Measurements from ENCODE around the gene PEDS1.
"Not testable (repeated sequence)": the region's sequence is repeated elsewhere in the genome, so short reads cannot be mapped to it uniquely, and the experiment has no call there.

Gene PEDS1

GRCh38 chr20:50153500-50154377 is at the start of gene PEDS1:
PEDS1 (minus strand) TSS chr20:50153723; CDS start chr20:50153637, 86 bp downstream.
- DNase-seq (ENCODE audit: low spot score): peak; percentile 93

DNA sequence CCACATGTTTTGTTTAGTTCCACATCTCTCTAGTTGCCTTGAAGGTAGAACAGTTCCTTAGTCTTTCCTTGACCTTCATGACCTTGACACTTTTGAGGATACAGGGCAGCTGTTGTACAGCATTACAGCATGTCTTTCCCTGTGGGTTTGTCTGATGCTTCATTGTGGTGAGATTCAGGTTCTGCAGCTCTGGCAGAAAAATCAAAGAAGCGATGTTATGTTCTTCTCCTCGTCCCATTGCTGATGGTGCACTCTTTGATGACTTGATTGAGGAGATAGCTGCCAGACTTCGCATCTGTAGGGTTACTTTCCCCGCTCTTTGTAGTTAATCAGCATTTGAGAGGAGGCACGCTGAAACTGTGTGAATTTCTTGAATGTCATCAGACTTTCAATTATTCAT is 49.2 kb upstream of the PEDS1 start:
- no peak for DNase-seq (ENCODE audit: low spot score)

DNA sequence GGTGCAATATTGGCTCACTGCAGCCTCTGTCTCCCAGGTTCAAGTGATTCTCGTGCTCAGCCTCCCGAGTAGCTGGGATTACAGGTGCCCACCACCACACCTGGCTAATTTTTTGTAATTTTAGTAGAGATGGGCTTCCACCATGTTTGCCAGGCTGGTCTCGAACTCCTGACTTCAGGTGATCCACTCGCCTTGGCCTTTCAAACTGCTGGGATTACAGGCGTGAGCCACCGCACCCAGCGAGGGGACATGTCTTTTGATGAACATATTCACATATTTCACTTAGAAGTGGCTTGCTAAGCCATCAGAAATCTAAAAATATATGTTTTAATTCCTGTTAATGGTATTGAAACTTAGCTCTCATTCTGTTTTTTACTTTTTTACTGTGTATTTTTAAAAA is 48.2 kb upstream of the PEDS1 start:
- not testable (repeated sequence) for DNase-seq (ENCODE audit: low spot score)

DNA sequence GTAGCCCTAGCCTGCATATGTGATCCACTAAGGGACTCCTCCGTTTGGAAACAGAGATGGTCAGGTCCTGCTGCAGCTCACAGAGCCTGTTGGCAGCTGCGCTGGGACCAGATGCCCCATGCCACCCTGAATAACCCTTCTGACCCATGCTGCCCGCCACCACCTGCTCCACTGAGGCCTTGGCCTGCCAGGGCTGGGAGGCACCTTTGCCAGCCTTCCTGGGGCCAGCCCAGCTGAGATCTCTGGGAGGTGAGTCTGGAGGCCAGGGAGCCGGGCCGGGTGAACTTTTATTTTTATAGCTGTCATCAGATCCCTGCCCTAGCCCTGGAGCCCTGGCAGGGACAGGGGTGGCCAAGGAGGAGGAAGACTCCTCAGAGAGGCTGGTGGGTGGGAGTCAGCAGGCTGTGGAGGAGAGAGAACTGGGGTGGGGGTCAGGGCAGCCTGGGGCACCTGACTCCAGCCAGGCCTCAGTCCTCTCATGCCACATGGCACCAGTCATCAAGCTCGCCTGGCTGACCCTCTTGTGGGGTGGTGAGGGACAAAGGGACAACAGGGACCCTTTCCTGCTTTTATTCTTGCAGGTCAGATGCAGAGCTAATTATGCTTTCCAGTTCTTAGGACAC is 47.1 kb upstream of the PEDS1 start:
- no peak for DNase-seq (ENCODE audit: low spot score)

DNA sequence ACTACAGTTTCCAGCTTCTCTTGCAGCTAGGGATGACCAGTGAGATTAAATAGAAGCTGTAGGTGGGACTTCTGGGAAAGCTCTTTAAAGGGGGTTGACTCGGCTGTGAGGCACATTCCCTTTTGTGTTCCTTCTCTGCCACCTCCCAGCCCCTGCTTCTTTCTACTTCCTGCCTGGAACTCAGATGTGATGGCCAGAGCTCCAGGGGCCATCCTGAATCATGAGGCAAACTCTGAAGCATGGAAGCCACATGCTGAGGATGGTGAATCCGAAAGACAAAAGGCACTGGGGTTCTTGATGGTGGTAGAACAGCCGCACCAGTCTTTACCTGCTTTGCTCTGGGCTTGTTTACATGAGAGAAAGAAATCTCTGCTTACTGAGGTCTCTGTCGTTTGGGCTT is 46.2 kb upstream of the PEDS1 start:
- DNase-seq (ENCODE audit: low spot score): no peak

DNA sequence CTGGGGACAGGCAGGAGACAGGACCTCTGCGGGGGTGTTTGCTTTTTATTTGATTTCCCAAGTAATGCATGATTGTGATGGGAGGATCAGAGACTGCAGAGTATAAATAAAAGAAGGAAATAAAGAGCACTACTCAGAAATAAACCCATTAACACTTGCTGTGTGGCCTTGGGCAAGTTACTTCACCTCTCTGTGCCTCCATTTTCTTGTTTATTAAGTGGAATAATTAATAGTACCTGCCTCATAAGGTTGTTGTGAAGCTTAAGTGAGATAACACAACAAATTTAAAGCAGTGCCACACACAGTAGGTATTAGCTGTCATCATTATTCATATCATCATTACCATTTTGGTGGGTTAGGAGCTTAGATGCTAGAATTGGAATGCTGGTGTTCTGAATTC is 45.2 kb upstream of the PEDS1 start:
- DNase-seq (ENCODE audit: low spot score): no peak

- no peak for DNase-seq (ENCODE audit: low spot score)
These were observed 44.7 kb upstream of the PEDS1 start for GRCh38 chr20:50198180-50198666.

- DNase-seq (ENCODE audit: low spot score): no peak
These were observed 44.1 kb upstream of the PEDS1 start for GRCh38 chr20:50197463-50198179.

DNA sequence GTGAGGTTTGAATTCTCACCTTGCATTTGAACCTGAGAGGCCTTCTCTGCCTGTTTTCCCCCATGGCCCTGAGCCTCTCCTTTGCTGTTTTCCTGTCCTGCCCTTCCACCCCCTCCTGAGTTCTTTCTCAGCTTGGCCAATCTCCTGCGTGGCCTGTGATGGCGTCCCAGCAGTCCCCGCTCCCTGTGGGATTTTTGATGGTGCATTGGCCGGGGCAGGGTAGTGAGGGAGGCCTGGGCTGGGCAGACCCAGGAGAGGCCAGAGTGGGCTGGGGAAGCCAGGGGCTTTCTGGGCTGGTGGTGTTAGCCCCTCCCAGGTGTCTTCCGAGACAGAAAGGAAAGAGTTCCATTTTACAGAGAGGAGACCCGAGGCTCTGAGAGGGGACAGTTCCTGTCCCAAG is 43.4 kb upstream of the PEDS1 start:
- DNase-seq (ENCODE audit: low spot score): no peak

- DNase-seq (ENCODE audit: low spot score): no peak
These were observed 42.7 kb upstream of the PEDS1 start for GRCh38 chr20:50196248-50196647.

DNA sequence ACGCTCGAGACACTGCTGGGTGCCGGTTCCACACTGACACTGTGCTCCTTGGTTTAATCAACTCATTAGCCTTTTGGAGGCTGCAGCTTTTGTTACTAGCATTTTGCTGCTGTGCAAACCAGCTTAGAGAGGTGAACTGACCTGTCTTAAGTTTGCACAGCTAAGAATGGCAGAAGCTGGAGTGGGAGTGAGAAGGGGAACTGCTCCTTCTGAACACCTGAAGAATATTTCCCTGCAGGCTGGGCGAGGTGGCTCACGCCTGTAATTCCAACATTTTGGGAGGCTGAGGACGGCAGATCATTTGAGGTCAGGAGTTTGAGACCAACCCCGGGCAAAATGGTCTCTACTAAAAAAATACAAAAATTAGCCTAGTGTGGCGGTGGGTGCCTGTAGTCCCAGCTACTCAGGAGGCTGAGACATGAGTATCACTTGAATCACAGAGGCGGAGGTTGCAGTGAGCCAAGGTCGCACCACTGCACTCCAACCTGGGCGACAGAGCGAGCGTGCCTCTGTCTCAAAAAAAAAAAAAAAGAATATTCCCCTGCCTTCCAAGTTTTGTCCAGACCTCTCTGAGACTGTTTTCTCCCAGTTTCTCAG is 42.1 kb upstream of the PEDS1 start:
- no peak for DNase-seq (ENCODE audit: low spot score)

GRCh38 chr20:50194831-50195523 is 41.5 kb upstream of the PEDS1 start:
- no peak for DNase-seq (ENCODE audit: low spot score)

DNA sequence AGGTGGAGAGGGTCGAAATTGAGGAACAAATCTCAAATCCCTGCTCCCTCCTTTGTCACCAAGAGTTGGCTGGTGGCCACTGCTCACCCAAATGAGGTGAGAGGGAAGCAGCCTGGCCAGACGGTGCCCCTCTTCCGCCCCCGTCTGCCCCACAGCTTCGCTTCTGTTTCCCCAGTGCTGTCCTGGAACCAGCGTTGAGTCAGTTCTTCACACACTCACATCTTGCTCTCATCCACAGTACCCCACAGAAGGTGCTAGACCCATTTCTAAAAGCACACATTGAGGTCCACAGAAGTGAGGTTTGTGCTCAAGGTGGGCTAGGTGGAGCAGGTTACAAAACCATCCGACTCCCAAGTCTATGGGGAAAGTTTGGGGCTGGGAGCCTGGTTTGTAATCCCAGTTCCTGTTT is 40.9 kb upstream of the PEDS1 start:
- DNase-seq (ENCODE audit: low spot score): no peak

GRCh38 chr20:50193836-50194421 is 40.4 kb upstream of the PEDS1 start:
- no peak for DNase-seq (ENCODE audit: low spot score)

- DNase-seq (ENCODE audit: low spot score): no peak
These were observed 39.8 kb upstream of the PEDS1 start for GRCh38 chr20:50193199-50193835.

GRCh38 chr20:50192364-50193198 is 39.1 kb upstream of the PEDS1 start:
- DNase-seq (ENCODE audit: low spot score): peak; percentile 81

DNA sequence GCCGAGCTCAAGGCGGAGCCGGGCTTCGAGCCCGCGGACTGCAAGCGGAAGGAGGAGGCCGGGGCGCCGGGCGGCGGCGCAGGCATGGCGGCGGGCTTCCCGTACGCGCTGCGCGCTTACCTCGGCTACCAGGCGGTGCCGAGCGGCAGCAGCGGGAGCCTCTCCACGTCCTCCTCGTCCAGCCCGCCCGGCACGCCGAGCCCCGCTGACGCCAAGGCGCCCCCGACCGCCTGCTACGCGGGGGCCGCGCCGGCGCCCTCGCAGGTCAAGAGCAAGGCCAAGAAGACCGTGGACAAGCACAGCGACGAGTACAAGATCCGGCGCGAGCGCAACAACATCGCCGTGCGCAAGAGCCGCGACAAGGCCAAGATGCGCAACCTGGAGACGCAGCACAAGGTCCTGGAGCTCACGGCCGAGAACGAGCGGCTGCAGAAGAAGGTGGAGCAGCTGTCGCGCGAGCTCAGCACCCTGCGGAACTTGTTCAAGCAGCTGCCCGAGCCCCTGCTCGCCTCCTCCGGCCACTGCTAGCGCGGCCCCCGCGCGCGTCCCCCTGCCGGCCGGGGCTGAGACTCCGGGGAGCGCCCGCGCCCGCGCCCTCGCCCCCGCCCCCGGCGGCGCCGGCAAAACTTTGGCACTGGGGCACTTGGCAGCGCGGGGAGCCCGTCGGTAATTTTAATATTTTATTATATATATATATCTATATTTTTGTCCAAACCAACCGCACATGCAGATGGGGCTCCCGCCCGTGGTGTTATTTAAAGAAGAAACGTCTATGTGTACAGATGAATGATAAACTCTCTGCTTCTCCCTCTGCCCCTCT is 38.2 kb upstream of the PEDS1 start:
- DNase-seq (ENCODE audit: low spot score): peak; percentile 84

DNA sequence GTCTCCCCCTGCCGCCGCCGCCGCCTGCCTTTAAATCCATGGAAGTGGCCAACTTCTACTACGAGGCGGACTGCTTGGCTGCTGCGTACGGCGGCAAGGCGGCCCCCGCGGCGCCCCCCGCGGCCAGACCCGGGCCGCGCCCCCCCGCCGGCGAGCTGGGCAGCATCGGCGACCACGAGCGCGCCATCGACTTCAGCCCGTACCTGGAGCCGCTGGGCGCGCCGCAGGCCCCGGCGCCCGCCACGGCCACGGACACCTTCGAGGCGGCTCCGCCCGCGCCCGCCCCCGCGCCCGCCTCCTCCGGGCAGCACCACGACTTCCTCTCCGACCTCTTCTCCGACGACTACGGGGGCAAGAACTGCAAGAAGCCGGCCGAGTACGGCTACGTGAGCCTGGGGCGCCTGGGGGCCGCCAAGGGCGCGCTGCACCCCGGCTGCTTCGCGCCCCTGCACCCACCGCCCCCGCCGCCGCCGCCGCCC is 37.6 kb upstream of the PEDS1 start:
- peak; percentile 86 for DNase-seq (ENCODE audit: low spot score)

All from left forelimb (tissue), 1 donor.